ENCODE data around the gene EXOSC9.
"Not testable (repeated sequence)": the region's sequence is repeated elsewhere in the genome, so short reads cannot be mapped to it uniquely, and the experiment has no call there.

The EXOSC9 gene

GRCh38 chr4:121800961-121801714 is at the start of gene EXOSC9:
TSS of gene EXOSC9 (plus strand) at chr4:121801323. CDS start at chr4:121801425, 102 bp downstream.
- peak; percentile 79 to 90 for DNase-seq

- DNase-seq = not testable (repeated sequence)
Observed at GRCh38 chr4:121752142-121752541, 49.0 kb upstream of the EXOSC9 start.

- no peak for DNase-seq
Observed at GRCh38 chr4:121758925-121759568, 42.1 kb upstream of the EXOSC9 start.

- no peak for DNase-seq
Observed at GRCh38 chr4:121760205-121760604, 40.9 kb upstream of the EXOSC9 start.

- DNase-seq = no peak
Observed at GRCh38 chr4:121764303-121764701, 36.8 kb upstream of the EXOSC9 start.

- no peak for DNase-seq
Observed at GRCh38 chr4:121764702-121765367, 36.3 kb upstream of the EXOSC9 start, which contains the start of gene SMIM43. TSS of gene SMIM43 (minus strand) at chr4:121765164. CDS start at chr4:121765105, 59 bp downstream.

GRCh38 chr4:121765368-121765705 is 35.8 kb upstream of the EXOSC9 start:
- no peak for DNase-seq

- DNase-seq = no peak
Observed at GRCh38 chr4:121765971-121766538, 35.1 kb upstream of the EXOSC9 start.

- DNase-seq = no peak
Observed at GRCh38 chr4:121767166-121767565, 34.0 kb upstream of the EXOSC9 start.

- no peak for DNase-seq
Observed at GRCh38 chr4:121769341-121769740, 31.8 kb upstream of the EXOSC9 start.

- no peak for DNase-seq
Observed at GRCh38 chr4:121771869-121772268, 29.3 kb upstream of the EXOSC9 start.

GRCh38 chr4:121773883-121774282 is 27.2 kb upstream of the EXOSC9 start:
- no peak for DNase-seq

GRCh38 chr4:121776610-121777401 is 24.3 kb upstream of the EXOSC9 start:
- no peak for DNase-seq

GRCh38 chr4:121777625-121778024 is 23.5 kb upstream of the EXOSC9 start:
- no peak for DNase-seq

GRCh38 chr4:121778991-121779628 is 22.0 kb upstream of the EXOSC9 start:
- no peak for DNase-seq

GRCh38 chr4:121783210-121783609 is 17.9 kb upstream of the EXOSC9 start:
- no peak for DNase-seq

- no peak for DNase-seq
Observed at GRCh38 chr4:121784401-121784800, 16.7 kb upstream of the EXOSC9 start.

GRCh38 chr4:121784975-121785374 is 16.1 kb upstream of the EXOSC9 start:
- no peak for DNase-seq

GRCh38 chr4:121785479-121785878 is 15.6 kb upstream of the EXOSC9 start:
- DNase-seq = no peak

- no peak for DNase-seq
Observed at GRCh38 chr4:121786221-121786620, 14.9 kb upstream of the EXOSC9 start.

- DNase-seq = no peak
Observed at GRCh38 chr4:121788896-121789295, 12.2 kb upstream of the EXOSC9 start.

GRCh38 chr4:121789455-121789854 is 11.7 kb upstream of the EXOSC9 start:
- DNase-seq = no peak

All from bone marrow (tissue), 2 donors.